HEK293 (cell line): ENCODE measurements around the gene ITPKC.

Experiments
- CTCF ChIP-seq: fragments of 450-650 bp; formaldehyde crosslinking; IDR thresholded peaks from 2 replicates; pipeline ENCODE4 v1.5.1; 2016; ENCODE audit warnings: missing biosample characterization, missing genetic modification characterization
- ZBTB26 ChIP-seq: fragments of 450-650 bp; formaldehyde crosslinking; optimal IDR thresholded peaks from 2 replicates; pipeline ENCODE3; 2016; ENCODE audit warnings: missing biosample characterization, mild to moderate bottlenecking, missing genetic modification characterization
- ZNF274 ChIP-seq, 2 experiments: fragments of 200-500 bp in 1 of 2; fragments of 450-650 bp in 1 of 2; sonication (Bioruptor generic) in 1 of 2; formaldehyde crosslinking in 1 of 2; IDR thresholded peaks; 2 replicates each; pipeline versions ENCODE4 v1.5.1 to v1.6.1; 2014 to 2016; ENCODE audit warnings: borderline replicate concordance in 1 of 2, inconsistent platforms in 1 of 2, low read length in 1 of 2, missing biosample characterization in 1 of 2, missing genetic modification characterization in 1 of 2
- ZNF510 ChIP-seq: fragments of 450-650 bp; formaldehyde crosslinking; IDR thresholded peaks from 2 replicates; pipeline ENCODE4 v1.5.1; 2018; ENCODE audit warnings: mild to moderate bottlenecking, missing genetic modification characterization, missing biosample characterization; ENCODE audit not compliant: insufficient replicate concordance
- ZNF670 ChIP-seq: fragments of 450-650 bp; formaldehyde crosslinking; IDR thresholded peaks from 2 replicates; pipeline ENCODE4 v1.5.1; 2016; ENCODE audit warnings: missing biosample characterization, missing genetic modification characterization, low read depth
- ZNF677 ChIP-seq: fragments of 450-650 bp; IDR thresholded peaks from 2 replicates; pipeline ENCODE4 v1.5.0; 2018; ENCODE audit warnings: missing biosample characterization, mild to moderate bottlenecking, missing genetic modification characterization, moderate library complexity

- no peak for TF ChIP-seq ZNF274 (IDR thresholded peaks at IDR 0.05; ENCODE audit: low read length)
- TF ChIP-seq ZNF274 (tag by site-specific recombination; IDR thresholded peaks at IDR 0.05; ENCODE audit: borderline replicate concordance), result no peak
- no peak for TF ChIP-seq ZNF510 (tag by site-specific recombination)
- TF ChIP-seq CTCF (tag by site-specific recombination), result no peak
- no peak for TF ChIP-seq ZBTB26 (tag by site-specific recombination)
- TF ChIP-seq ZNF677 (tag by site-specific recombination), result no peak
- TF ChIP-seq ZNF670 (tag by site-specific recombination), result no peak
Measured at GRCh38 chr19:40775632-40776022, 58.7 kb downstream of the ITPKC start.
